Activated CD4-positive, alpha-beta T cell treated with anti-CD3 and anti-CD28 coated beads for 36 hours (primary cell): ENCODE results near the gene ASPSCR1. TPM values are rescaled to one million over a fixed set of nuclear protein-coding genes. Genes with fewer than 3 reads are reported as not detected.
A peak's percentile ranks its signal among the peaks of the same experiment; 100 is the strongest.

Experiments
- ATAC-seq: fragments of 200-7000 bp; cut with Tn5 transposase; one replicate; pipeline ENCODE4 v1.10.0; 2021; ENCODE audit warnings: mild to moderate bottlenecking, moderate library complexity
- CTCF ChIA-PET: fragments of 350-600 bp; sonication (Branson Sonifier 250); formaldehyde crosslinking; loops from one replicate; lab custom pipeline; 2021; ENCODE audit warnings: antibody characterized with exemption; lab: Charles Lee
- POLR2A ChIA-PET: fragments of 350-600 bp; sonication (Branson Sonifier 250); formaldehyde crosslinking; loops from one replicate; lab custom pipeline; 2021; ENCODE audit warnings: antibody characterized with exemption, inconsistent platforms; lab: Charles Lee
- DNase-seq: peaks from one replicate; pipeline ENCODE4 v3.0.0-alpha.2; 2020
- H3K27ac Mint-ChIP-seq: one replicate; pipeline ENCODE4 v1.8.0; 2021; ENCODE audit warnings: mixed read lengths
- H3K27me3 Mint-ChIP-seq: one replicate; pipeline ENCODE4 v1.8.0; 2021; ENCODE audit warnings: mixed read lengths
- H3K36me3 Mint-ChIP-seq: one replicate; pipeline ENCODE4 v1.8.0; 2021; ENCODE audit warnings: low read depth, mixed read lengths
- H3K4me1 Mint-ChIP-seq: one replicate; pipeline ENCODE4 v1.8.0; 2021; ENCODE audit warnings: mixed read lengths
- H3K4me3 Mint-ChIP-seq: one replicate; pipeline ENCODE4 v1.8.0; 2021; ENCODE audit warnings: mild to moderate bottlenecking, moderate library complexity, mixed read lengths
- H3K9me3 Mint-ChIP-seq: one replicate; pipeline ENCODE4 v1.8.0; 2021; ENCODE audit warnings: low read depth, mixed read lengths
- intact Hi-C, 2 experiments: fragments of 100-400 bp; cut with DNase I in 1 of 2; cut with micrococcal nuclease in 1 of 2; formaldehyde crosslinking; loops; one replicate each; pipeline versions ENCODE4 v1.14.2 to v1.15.1; 2022 to 2024; cut with DNase I, micrococcal nuclease
- total RNA-seq, 2 experiments: library from RNA; stranded (reverse); gene quantifications; one replicate each; pipeline ENCODE4 v1.2.3, GENCODE V29; 2021

ASPSCR1 gene
- total RNA-seq, 2 experiments from 2014 or later = 23.3 to 26.5 TPM

- no peaks in the 10 kb centered on the region for H3K36me3 Mint-ChIP-seq
- ATAC-seq (no peak), DNase-seq (no peak)
- H3K4me1 Mint-ChIP-seq = peaks cover 12% of the 10 kb centered on the region
- no peak overlapping the region for H3K4me3 Mint-ChIP-seq
- no peaks in the 10 kb centered on the region for H3K9me3 Mint-ChIP-seq
- intact Hi-C loops = no loop called here
- ChIA-PET CTCF (interaction anchor here (0.9 to 1.8 kb wide), 3 partner anchors 11 to 101 kb away, joined by 3 to 9 read pairs (median 3); no protein-coding TSS in a partner anchor), POLR2A (no interaction called here)
- peak overlapping the region; percentile 15 for H3K27ac Mint-ChIP-seq
- no peaks in the 10 kb centered on the region for H3K27me3 Mint-ChIP-seq
Measured at GRCh38 chr17:82041144-82041814, 63.9 kb downstream of the ASPSCR1 start.

GRCh38 chr17:82042649-82043048 is 65.2 kb downstream of the ASPSCR1 start:
- H3K27ac Mint-ChIP-seq = no peak overlapping the region
- peaks cover 4% of the 10 kb centered on the region for H3K36me3 Mint-ChIP-seq
- intact Hi-C loops = no loop called here
- no peak for ATAC-seq
- DNase-seq = no peak
- ChIA-PET CTCF (no interaction called here), POLR2A (interaction anchor here (0.5 kb wide), 1 partner anchor 78 kb away, joined by 5 read pairs; no protein-coding TSS in a partner anchor)
- peaks cover 12% of the 10 kb centered on the region for H3K4me1 Mint-ChIP-seq
- H3K27me3 Mint-ChIP-seq = no peaks in the 10 kb centered on the region
- H3K9me3 Mint-ChIP-seq = no peaks in the 10 kb centered on the region
- no peak overlapping the region for H3K4me3 Mint-ChIP-seq

- ATAC-seq = no peak
- ChIA-PET CTCF (no interaction called here), POLR2A (no interaction called here)
- no peaks in the 10 kb centered on the region for H3K9me3 Mint-ChIP-seq
- no peaks in the 10 kb centered on the region for H3K27me3 Mint-ChIP-seq
- intact Hi-C loops = no loop called here
- H3K36me3 Mint-ChIP-seq = peaks cover 6% of the 10 kb centered on the region
- peaks cover 8% of the 10 kb centered on the region for H3K4me1 Mint-ChIP-seq
- no peak overlapping the region for H3K4me3 Mint-ChIP-seq
- no peak for DNase-seq
- no peak overlapping the region for H3K27ac Mint-ChIP-seq
Measured at GRCh38 chr17:82043507-82043906, 66.1 kb downstream of the ASPSCR1 start.

DNA sequence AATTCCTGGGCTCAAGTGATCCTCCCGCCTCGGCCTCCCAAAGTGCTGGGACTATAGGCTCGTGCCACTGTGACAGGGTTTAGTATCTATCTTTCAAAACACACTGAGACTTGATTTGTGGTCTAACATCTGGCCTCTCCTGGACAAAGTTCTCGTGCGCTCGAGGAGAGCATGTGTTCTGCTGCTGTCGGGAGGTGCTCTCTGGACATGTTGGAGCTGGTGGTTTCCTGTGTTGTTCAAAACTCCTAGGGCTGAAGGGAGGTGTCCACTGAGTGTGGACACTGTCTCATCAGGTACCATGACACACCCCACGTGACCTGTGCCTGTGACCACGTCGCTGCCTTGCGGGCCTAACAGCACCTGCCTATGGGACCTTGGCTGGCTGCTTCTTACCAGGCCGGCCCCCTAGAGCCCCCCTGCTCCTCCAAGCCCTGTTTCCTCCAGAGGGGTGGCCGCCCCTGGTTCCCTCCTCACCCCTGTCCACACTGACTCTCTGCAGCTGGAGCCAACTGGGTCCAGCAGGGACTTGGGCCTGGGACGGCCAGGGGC is 68.6 kb downstream of the ASPSCR1 start:
- no peak for DNase-seq
- H3K4me3 Mint-ChIP-seq = no peak overlapping the region
- no peaks in the 10 kb centered on the region for H3K27me3 Mint-ChIP-seq
- POLR2A ChIA-PET = no interaction called here
- peaks cover 6% of the 10 kb centered on the region for H3K36me3 Mint-ChIP-seq
- peaks cover 8% of the 10 kb centered on the region for H3K4me1 Mint-ChIP-seq
- H3K27ac Mint-ChIP-seq = no peak overlapping the region
- CTCF ChIA-PET = no interaction called here
- H3K9me3 Mint-ChIP-seq = no peaks in the 10 kb centered on the region
- ATAC-seq = no peak
- intact Hi-C loops = no loop called here

GRCh38 chr17:82046903-82047302 is 69.5 kb downstream of the ASPSCR1 start:
- ATAC-seq (no peak), DNase-seq (no peak)
- ChIA-PET POLR2A (no interaction called here), CTCF (no interaction called here)
- intact Hi-C loops = no loop called here
- Mint-ChIP-seq H3K4me3 (no peak overlapping the region), H3K36me3 (peaks cover 6% of the 10 kb centered on the region), H3K27me3 (no peaks in the 10 kb centered on the region), H3K4me1 (peaks cover 8% of the 10 kb centered on the region), H3K27ac (no peak overlapping the region), H3K9me3 (no peaks in the 10 kb centered on the region)

GRCh38 chr17:82047379-82047778 is 70.0 kb downstream of the ASPSCR1 start:
- Mint-ChIP-seq H3K27ac (no peak overlapping the region), H3K36me3 (peaks cover 6% of the 10 kb centered on the region), H3K4me3 (no peak overlapping the region), H3K9me3 (no peaks in the 10 kb centered on the region), H3K27me3 (no peaks in the 10 kb centered on the region), H3K4me1 (peaks cover 8% of the 10 kb centered on the region)
- POLR2A ChIA-PET = no interaction called here
- DNase-seq (no peak), ATAC-seq (no peak)
- intact Hi-C loops = no loop called here
- CTCF ChIA-PET = no interaction called here

- H3K9me3 Mint-ChIP-seq = no peaks in the 10 kb centered on the region
- DNase-seq = no peak
- CTCF ChIA-PET = no interaction called here
- no peak overlapping the region for H3K27ac Mint-ChIP-seq
- POLR2A ChIA-PET = no interaction called here
- H3K27me3 Mint-ChIP-seq = no peaks in the 10 kb centered on the region
- H3K4me3 Mint-ChIP-seq = no peak overlapping the region
- H3K4me1 Mint-ChIP-seq = peaks cover 13% of the 10 kb centered on the region
- ATAC-seq = no peak
- peaks cover 6% of the 10 kb centered on the region for H3K36me3 Mint-ChIP-seq
- intact Hi-C loops = no loop called here
Measured at GRCh38 chr17:82047914-82048570, 70.6 kb downstream of the ASPSCR1 start.

DNA sequence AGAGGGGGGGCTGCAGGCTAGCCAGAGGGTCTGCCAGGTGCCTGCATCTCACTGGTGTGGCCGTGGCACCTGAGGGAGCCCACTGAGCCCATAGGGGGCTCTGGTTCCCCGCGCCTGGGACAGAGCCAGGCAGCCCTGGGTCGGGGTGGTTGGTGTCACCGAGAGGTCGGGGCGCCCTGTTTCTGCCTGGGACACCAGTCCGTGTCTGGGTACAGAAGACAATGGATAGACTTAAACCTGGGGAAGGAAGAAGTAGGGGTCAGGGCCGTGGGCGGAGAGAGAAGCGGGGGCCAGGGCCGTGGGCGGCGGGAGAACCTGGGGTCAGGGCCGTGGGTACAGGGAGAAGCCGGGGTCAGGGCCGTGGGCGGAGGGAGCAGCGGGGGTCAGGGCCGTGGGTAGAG is 71.1 kb downstream of the ASPSCR1 start:
- Mint-ChIP-seq H3K36me3 (peaks cover 9% of the 10 kb centered on the region), H3K27ac (no peak overlapping the region), H3K4me1 (peaks cover 18% of the 10 kb centered on the region), H3K4me3 (no peak overlapping the region), H3K27me3 (no peaks in the 10 kb centered on the region), H3K9me3 (no peaks in the 10 kb centered on the region)
- POLR2A ChIA-PET = no interaction called here
- intact Hi-C loops = no loop called here
- ATAC-seq = no peak
- DNase-seq = no peak
- CTCF ChIA-PET = interaction anchor here (0.5 kb wide), 1 partner anchor 11 kb away, joined by 3 read pairs; the partner anchor contains the start of gene DCXR

DNA sequence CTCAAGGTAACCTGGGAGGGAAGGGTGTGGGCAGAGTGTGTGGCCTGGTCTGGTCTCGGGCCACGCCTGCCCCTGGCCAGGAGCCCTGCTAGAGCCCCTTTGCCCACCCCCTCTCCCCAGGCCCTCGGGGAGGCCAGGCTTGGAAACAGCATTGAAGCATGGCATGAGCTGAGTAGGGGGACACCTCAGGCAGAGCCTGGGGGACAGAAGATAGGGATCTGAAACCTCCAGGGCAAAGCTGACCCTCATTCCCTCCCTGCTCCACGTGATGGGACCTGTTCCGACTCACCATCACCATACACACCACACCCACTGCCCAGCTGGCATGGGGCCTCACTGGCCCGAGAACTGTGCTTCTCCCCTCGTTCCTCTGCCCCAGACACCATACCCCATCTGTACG is 71.7 kb downstream of the ASPSCR1 start:
- H3K4me1 Mint-ChIP-seq = peaks cover 21% of the 10 kb centered on the region
- H3K36me3 Mint-ChIP-seq = peaks cover 9% of the 10 kb centered on the region
- ChIA-PET POLR2A (no interaction called here), CTCF (interaction anchor here (0.5 to 0.9 kb wide), 2 partner anchors 11 to 19 kb away, joined by 3 read pairs; partner anchors contain the start of gene DCXR)
- no peaks in the 10 kb centered on the region for H3K9me3 Mint-ChIP-seq
- no peak for DNase-seq
- H3K4me3 Mint-ChIP-seq = no peak overlapping the region
- H3K27ac Mint-ChIP-seq = no peak overlapping the region
- intact Hi-C loops = no loop called here
- no peaks in the 10 kb centered on the region for H3K27me3 Mint-ChIP-seq
- no peak for ATAC-seq

DNA sequence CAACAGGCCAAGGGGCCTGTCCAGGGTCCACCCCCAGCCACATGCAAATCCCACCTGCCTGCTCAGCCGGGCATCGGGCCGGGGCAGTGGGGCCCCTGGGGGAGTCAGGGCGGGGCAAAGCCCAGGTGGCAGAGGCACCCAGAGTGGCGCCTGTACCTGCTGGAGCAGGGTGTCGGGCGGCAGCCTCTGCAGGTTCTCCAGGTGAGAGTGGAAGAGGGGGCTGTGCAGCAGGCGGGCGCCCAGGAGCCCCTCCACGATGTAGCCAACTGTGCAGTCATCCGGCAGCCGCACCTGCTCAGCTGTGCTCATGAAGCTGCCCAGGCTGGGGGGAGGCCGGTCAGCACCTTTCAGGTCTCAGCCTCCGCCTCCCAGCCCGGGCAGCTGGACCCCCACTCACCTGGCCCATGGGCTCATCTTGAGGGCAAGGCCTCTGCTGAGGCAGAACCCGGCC is 72.1 kb downstream of the ASPSCR1 start:
- ChIA-PET POLR2A (no interaction called here), CTCF (interaction anchor here (0.9 kb wide), 1 partner anchor 20 kb away, joined by 3 read pairs; no protein-coding TSS in a partner anchor)
- ATAC-seq (no peak), DNase-seq (peak; percentile 5)
- Mint-ChIP-seq H3K4me1 (peaks cover 21% of the 10 kb centered on the region), H3K27ac (no peak overlapping the region), H3K4me3 (no peak overlapping the region), H3K9me3 (no peaks in the 10 kb centered on the region), H3K27me3 (no peaks in the 10 kb centered on the region), H3K36me3 (peaks cover 9% of the 10 kb centered on the region)
- intact Hi-C loops = no loop called here

GRCh38 chr17:82050152-82050760 is 72.8 kb downstream of the ASPSCR1 start:
- Mint-ChIP-seq H3K4me1 (peaks cover 21% of the 10 kb centered on the region), H3K9me3 (no peaks in the 10 kb centered on the region), H3K36me3 (peaks cover 9% of the 10 kb centered on the region), H3K27me3 (no peaks in the 10 kb centered on the region), H3K27ac (peak overlapping the region; percentile 73), H3K4me3 (peak overlapping the region; percentile 82)
- intact Hi-C loops = no loop called here
- POLR2A ChIA-PET = no interaction called here
- DNase-seq (peak; percentile 10), ATAC-seq (no peak)
- CTCF ChIA-PET = interaction anchor here (0.9 kb wide), 1 partner anchor 20 kb away, joined by 3 read pairs; no protein-coding TSS in a partner anchor
